ENCODE data around the gene MYMX.
"Not testable (repeated sequence)": the region's sequence is repeated elsewhere in the genome, so short reads cannot be mapped to it uniquely, and the experiment has no call there.

Gene MYMX

GRCh38 chr6:44186635-44187025 is 30.1 kb upstream of the MYMX start:
- no peak for DNase-seq (ENCODE audit: low read depth in 2 of 2)

DNA sequence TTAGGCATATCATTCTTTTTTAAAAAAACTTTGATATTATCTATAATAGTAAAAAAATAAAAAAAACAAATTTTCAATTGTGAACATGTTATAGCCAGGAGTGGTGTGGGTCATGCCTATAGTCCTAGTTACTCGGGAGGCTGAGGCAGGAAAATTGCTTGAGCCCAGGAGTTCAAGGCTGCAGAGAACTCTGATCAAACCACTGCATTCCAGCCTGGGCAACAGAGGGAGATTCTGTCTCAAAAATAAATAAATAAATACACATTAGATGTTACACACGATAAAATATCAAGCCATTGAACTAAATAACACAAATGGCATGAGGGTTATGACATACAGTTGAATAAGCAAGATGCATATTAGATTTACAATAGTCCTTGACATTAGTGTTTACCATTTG is 27.9 kb upstream of the MYMX start:
- no peak for DNase-seq (ENCODE audit: low read depth in 2 of 2)

GRCh38 chr6:44189257-44189656 is 27.5 kb upstream of the MYMX start:
- DNase-seq (ENCODE audit: low read depth in 2 of 2): no peak

DNA sequence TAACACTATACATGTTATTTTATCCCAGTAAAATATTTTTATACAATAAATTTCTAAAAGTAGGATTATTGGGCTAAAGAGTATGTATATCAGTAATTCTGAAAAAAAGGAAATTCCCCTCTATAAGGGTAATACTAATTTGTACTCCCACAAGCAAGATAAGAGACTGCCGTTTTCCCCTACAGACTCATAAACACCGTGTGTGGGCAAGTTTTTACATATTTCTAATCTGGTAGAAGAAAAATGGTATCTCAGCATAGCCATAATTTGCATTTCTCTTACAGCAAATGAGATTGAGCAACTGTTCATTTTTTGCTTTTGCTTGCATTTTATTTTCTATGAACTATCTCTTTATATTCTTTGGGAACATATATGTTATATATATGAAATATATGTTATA is 26.0 kb upstream of the MYMX start:
- DNase-seq (ENCODE audit: low read depth in 2 of 2): no peak

- DNase-seq (ENCODE audit: low read depth in 2 of 2): no peak
Observed at GRCh38 chr6:44192428-44193041, 24.2 kb upstream of the MYMX start.

DNA sequence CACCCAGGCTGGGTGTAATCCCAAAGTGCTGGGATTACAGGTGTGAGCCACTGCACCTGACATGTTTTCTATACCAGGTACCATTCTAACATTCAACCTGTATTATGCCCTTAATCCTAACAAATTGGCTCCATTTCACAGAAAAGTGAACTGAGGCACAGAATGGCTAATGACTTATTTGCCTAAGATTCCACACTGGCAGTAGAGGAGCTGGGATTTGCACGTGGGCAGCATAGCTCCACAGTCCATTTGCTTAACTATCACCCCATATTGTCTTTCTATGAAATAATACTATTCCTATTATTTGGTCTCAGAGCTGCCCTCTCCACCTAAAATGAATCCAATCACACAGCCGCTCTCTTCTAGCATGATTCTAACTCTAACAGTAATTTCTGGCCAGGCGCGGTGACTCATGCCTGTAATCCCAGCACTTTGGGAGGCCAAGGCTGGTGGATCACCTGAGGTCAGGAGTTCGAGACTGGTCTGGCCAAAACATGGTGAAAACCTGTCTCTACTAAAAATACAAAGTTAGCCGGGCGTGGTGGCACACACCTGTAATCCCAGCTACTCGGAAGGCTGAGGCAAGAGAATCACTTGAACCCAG is 23.3 kb upstream of the MYMX start:
- DNase-seq (ENCODE audit: low read depth in 2 of 2): no peak

GRCh38 chr6:44194326-44194725 is 22.4 kb upstream of the MYMX start:
- no peak for DNase-seq (ENCODE audit: low read depth in 2 of 2)

GRCh38 chr6:44196351-44196750 is 20.4 kb upstream of the MYMX start:
- not testable (repeated sequence) for DNase-seq (ENCODE audit: low read depth in 2 of 2)

DNA sequence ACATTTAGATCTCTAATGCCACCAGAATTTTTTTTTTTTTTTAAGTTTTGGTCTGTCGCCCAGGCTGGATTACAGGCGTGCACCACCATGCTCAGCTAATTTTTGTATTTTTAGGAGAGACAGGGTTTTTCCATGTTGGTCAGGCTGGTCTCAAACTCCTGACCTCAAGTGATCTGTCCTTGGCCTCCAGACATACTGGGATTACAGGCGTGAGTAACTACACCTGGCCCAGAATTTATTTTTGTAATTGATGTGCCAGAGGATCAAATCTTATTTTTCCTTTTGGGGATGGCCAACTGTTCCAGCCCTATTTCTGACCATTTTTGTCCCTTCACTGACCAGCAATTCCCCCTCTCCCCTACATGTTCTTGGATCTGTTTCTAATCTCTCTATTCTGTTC is 18.0 kb upstream of the MYMX start:
- DNase-seq (ENCODE audit: low read depth in 2 of 2): no peak

- no peak for DNase-seq (ENCODE audit: low read depth in 2 of 2)
Observed at GRCh38 chr6:44199883-44200282, 16.8 kb upstream of the MYMX start.

DNA sequence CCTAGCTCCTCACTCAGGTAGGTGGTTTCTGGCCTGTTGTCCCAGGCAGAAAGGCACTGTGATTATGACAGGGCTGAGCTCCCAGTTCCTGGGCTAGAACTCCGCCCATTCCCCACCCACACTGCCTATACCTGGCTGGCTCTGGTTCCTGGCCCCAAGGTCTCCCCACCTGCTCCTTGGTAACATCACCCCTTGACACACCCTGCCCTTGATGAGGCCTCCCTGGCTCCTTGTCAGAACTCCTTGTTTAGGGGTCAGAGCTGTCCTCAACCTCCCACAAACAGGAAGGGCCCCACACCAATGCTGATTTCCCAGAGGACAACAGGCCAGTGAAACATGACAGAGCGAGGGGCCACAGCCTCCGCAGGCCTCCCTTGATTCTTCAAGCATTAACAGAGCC is 15.5 kb upstream of the MYMX start:
- no peak for DNase-seq (ENCODE audit: low read depth in 2 of 2)

- DNase-seq (ENCODE audit: low read depth in 2 of 2): no peak
Observed at GRCh38 chr6:44201638-44202303, 15.0 kb upstream of the MYMX start.

DNA sequence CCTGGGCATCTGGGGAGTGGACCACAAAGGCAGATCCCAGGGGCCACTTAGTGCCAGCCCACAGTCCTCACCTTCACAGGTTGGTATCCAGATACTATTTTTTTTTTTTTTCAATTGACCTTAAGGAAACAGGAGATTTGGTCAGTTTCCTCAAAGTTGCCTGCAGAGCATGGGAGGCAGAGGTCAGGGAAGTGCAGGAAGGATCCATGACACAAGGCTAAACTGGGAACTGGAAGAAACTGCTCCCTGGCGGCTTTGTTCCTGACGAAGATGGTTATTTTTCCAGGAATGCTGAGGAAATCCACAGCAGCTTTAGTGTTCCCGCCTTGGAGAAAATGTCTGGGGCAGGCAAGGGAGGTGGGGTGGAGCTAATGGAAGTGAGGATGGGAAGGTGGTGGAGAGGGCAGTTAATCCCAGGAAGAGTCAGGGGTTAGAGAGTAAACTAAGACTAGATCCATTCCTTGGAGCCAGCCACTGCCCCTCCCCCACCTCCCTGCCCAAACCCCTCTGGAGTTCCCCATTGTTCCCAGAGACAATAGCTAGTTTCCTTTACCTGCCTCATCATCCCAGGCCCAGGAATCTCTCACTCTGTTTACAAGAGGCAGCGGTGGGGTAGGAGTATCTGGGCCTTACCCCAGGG is 14.3 kb upstream of the MYMX start:
- DNase-seq (ENCODE audit: low read depth in 2 of 2): no peak

GRCh38 chr6:44202972-44203750 is 13.6 kb upstream of the MYMX start:
- DNase-seq (ENCODE audit: low read depth in 2 of 2): no peak

GRCh38 chr6:44203955-44204354 is 12.8 kb upstream of the MYMX start:
- no peak for DNase-seq (ENCODE audit: low read depth in 2 of 2)

DNA sequence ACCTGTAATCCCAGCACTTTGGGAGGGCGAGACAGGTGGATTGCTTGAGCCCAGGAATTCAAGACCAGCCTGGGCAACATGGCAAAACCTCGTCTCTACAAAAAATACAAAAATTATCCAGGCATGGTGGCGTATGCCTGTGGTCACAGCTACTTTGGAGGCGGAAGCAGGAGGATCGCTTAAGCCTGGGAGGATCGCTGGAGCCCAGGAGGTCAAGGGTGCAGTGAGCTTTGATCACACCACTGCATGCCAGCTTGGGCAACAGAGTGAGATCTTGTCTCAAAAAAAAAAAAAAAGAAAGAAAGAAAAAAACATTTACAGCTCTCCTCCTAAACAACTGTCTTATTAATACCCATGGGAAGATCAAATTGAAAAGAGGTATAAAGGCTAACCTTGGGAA is 8.8 kb upstream of the MYMX start:
- DNase-seq (ENCODE audit: low read depth in 2 of 2): no peak

DNA sequence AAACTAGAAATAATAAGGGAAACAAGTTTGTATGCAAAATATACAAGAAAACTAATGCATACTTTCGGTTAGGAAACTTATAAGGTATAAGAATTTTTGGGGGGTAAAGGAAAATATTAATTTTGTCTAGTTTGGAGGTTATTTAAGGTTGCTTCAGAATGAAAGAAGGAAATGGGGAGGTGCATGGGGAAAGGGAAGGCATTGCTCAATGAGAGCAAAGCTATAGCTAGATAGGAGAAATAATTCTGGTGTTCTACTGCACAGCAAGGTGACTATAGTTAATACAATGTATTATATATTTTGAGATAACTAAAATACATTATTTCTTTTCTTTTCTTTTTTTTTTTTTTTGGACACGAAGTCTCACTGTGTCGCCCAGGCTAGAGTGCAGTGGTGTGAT is 5.4 kb upstream of the MYMX start:
- DNase-seq (ENCODE audit: low read depth in 2 of 2): no peak

GRCh38 chr6:44214307-44214706 is 2.4 kb upstream of the MYMX start:
- DNase-seq (ENCODE audit: low read depth in 2 of 2): no peak

- no peak for DNase-seq (ENCODE audit: low read depth in 2 of 2)
Observed at GRCh38 chr6:44217332-44218143, 812 bp downstream of the MYMX start.

DNA sequence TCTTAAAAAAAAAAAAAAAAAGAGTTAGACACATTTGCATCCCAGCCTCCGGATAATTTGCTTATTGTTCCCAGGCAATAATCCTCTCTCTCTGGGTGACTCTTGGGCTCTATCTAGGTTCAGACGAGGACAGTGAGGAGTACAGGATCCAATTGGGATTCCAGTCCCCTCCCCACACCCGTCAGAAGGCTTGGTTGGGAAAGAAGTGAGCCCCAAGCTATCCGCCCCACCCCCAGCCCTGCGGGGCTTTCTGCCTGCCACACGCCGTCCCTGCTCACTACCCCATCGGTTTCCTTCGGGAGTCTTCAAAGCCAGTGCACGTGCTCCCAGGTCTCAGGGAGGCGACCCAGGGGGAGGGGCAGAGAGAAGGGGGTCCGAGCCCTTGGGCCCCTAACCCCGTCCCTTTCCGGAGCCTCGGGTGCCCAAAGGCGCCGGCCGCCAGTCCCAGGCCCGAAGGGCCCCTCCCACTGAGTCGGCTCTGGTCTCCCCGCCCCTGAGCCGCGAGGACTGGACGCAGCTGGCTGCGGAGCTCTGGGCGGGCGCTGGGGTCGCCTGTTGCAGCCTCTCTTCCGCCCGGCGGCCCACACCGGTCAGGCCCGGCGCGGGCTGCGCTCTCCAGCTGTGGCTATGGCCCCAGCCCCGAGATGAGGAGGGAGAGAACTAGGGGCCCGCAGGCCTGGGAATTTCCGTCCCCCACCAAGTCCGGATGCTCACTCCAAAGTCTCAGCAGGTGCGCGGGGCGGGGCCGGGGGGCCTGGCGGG is 2.5 kb downstream of the MYMX start:
- peak in 1 of 2 donors; percentile 23 for DNase-seq (ENCODE audit: low read depth in 2 of 2)
